CD4-positive, alpha-beta T cell (primary cell): ENCODE data around the gene EPB41L5. TPM values are rescaled to one million over a fixed set of nuclear protein-coding genes. Genes with fewer than 3 reads are reported as not detected.

ENCODE experiments used
- ATAC-seq: fragments of 200-7000 bp; cut with Tn5 transposase; one replicate; pipeline ENCODE4 v1.10.0; 2022; ENCODE audit warnings: mild to moderate bottlenecking; ENCODE audit not compliant: poor library complexity
- CTCF ChIA-PET: fragments of 350-600 bp; sonication (Branson Sonifier 250); formaldehyde crosslinking; loops from one replicate; lab custom pipeline; 2021; ENCODE audit warnings: antibody characterized with exemption, inconsistent platforms; lab: Charles Lee
- POLR2A ChIA-PET: fragments of 350-600 bp; sonication (Branson Sonifier 250); formaldehyde crosslinking; loops from one replicate; lab custom pipeline; 2021; ENCODE audit warnings: antibody characterized with exemption, inconsistent platforms; lab: Charles Lee
- DNase-seq, 14 experiments: peaks; one replicate each; pipeline ENCODE4 v3.0.0-alpha.2; 2013 to 2020; ENCODE audit warnings: mixed read lengths in 2 of 14
- H3K27ac ChIP-seq, 2 donors: one replicate each; pipeline versions ENCODE4 v1.5.1 to v1.7.0; 2013; ENCODE audit warnings: low read length in 2 of 2, low read depth in 1 of 2, mild to moderate bottlenecking in 1 of 2
- H3K27me3 ChIP-seq, 2 experiments: 1 replicate in 1 of 2; 2 replicates in 1 of 2; pipeline versions ENCODE4 v1.6.1 to v1.7.0; 2013; ENCODE audit warnings: low read length in 2 of 2, control low read depth in 1 of 2, mild to moderate bottlenecking in 1 of 2, moderate library complexity in 1 of 2; ENCODE audit not compliant: insufficient read depth in 2 of 2, control insufficient read depth in 1 of 2
- H3K36me3 ChIP-seq: one replicate; pipeline ENCODE4 v1.6.1; 2013; ENCODE audit warnings: low read length, control low read depth; ENCODE audit not compliant: insufficient read depth
- H3K4me1 ChIP-seq: one replicate; pipeline ENCODE4 v1.6.1; 2013; ENCODE audit warnings: low read length, control low read depth; ENCODE audit not compliant: insufficient read depth
- H3K4me3 ChIP-seq: one replicate; pipeline ENCODE4 v1.5.1; 2013; ENCODE audit warnings: mild to moderate bottlenecking, low read length, moderate library complexity
- H3K9me3 ChIP-seq, 2 experiments: 1 replicate in 1 of 2; 2 replicates in 1 of 2; pipeline versions ENCODE4 v1.6.1 to v1.7.0; 2013; ENCODE audit warnings: low read length in 2 of 2, mild to moderate bottlenecking in 2 of 2, control low read depth in 1 of 2, moderate library complexity in 1 of 2; ENCODE audit not compliant: control insufficient read depth in 1 of 2, insufficient read depth in 1 of 2
- H3K27ac Mint-ChIP-seq: one replicate; pipeline ENCODE4 v1.8.0; 2020; ENCODE audit warnings: mixed read lengths
- H3K27me3 Mint-ChIP-seq: one replicate; pipeline ENCODE4 v1.8.0; 2021; ENCODE audit warnings: mixed read lengths
- H3K36me3 Mint-ChIP-seq: one replicate; pipeline ENCODE4 v1.8.0; 2021; ENCODE audit warnings: low read depth, mixed read lengths
- H3K4me1 Mint-ChIP-seq: one replicate; pipeline ENCODE4 v1.8.0; 2021; ENCODE audit warnings: low read depth, mixed read lengths
- H3K4me3 Mint-ChIP-seq: one replicate; pipeline ENCODE4 v1.8.0; 2020; ENCODE audit warnings: mild to moderate bottlenecking, mixed read lengths
- H3K9me3 Mint-ChIP-seq: one replicate; pipeline ENCODE4 v1.8.0; 2020; ENCODE audit warnings: mixed read lengths
- intact Hi-C, 2 experiments: fragments of 100-400 bp; cut with DNase I in 1 of 2; cut with micrococcal nuclease in 1 of 2; formaldehyde crosslinking; loops; one replicate each; pipeline versions ENCODE4 v1.15.1 to v1.9.0; 2023 to 2025; cut with DNase I, micrococcal nuclease
- total RNA-seq, 174 experiments: library from RNA in 2 of 174; stranded (reverse) in 2 of 174; gene quantifications; one replicate each; pipeline ENCODE4 v1.2.3 and lab custom pipeline; 2021 to 2026
- TF ChIP-seq, protein P1 (sequence below): fragments of 200-600 bp; IDR thresholded peaks from one replicate; pipeline ENCODE4 v1.8.0; 2022; ENCODE audit warnings: antibody characterized with exemption, mild to moderate bottlenecking

The EPB41L5 gene
- total RNA-seq, 2 experiments from 2014 or later = 4.6 to 5.1 TPM

DNA sequence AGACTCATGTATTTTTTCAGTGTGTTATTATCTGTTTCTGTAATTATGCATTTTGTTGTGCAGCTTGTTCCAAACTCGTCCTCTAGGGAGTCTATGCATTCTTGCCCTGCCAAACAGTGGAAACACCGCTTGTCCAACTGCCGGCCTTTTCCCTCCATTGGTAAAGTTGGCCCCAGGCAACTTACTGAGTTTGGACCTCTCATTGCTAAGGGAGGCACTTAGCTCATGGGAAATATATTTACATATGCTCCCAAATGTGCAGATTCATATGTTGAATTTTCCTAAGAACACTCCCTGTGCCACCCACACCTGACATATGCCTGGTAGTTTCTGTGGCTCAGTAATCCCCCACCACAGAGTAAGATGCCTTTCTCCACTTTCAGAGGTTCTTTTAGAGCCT, 112.3 kb downstream of the EPB41L5 start:
- H3K4me1 ChIP-seq = no peaks in the 10 kb centered on the region
- H3K9me3 Mint-ChIP-seq = no peaks in the 10 kb centered on the region
- no peaks in the 10 kb centered on the region for H3K4me1 Mint-ChIP-seq
- CTCF ChIA-PET = no interaction called here
- no peaks in the 10 kb centered on the region for H3K9me3 ChIP-seq
- no peaks in the 10 kb centered on the region for H3K27me3 ChIP-seq
- H3K27ac ChIP-seq = no peak overlapping the region
- H3K27ac Mint-ChIP-seq = no peak overlapping the region
- H3K27me3 Mint-ChIP-seq = no peaks in the 10 kb centered on the region
- POLR2A ChIA-PET = no interaction called here
- TF ChIP-seq, protein P1, sequence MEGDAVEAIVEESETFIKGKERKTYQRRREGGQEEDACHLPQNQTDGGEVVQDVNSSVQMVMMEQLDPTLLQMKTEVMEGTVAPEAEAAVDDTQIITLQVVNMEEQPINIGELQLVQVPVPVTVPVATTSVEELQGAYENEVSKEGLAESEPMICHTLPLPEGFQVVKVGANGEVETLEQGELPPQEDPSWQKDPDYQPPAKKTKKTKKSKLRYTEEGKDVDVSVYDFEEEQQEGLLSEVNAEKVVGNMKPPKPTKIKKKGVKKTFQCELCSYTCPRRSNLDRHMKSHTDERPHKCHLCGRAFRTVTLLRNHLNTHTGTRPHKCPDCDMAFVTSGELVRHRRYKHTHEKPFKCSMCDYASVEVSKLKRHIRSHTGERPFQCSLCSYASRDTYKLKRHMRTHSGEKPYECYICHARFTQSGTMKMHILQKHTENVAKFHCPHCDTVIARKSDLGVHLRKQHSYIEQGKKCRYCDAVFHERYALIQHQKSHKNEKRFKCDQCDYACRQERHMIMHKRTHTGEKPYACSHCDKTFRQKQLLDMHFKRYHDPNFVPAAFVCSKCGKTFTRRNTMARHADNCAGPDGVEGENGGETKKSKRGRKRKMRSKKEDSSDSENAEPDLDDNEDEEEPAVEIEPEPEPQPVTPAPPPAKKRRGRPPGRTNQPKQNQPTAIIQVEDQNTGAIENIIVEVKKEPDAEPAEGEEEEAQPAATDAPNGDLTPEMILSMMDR = no peak
- no peak overlapping the region for H3K4me3 Mint-ChIP-seq
- DNase-seq = no peak
- intact Hi-C loops = no loop called here
- H3K36me3 Mint-ChIP-seq = peaks cover 15% of the 10 kb centered on the region
- no peak for ATAC-seq
- H3K4me3 ChIP-seq = no peak overlapping the region
- H3K36me3 ChIP-seq = no peaks in the 10 kb centered on the region

DNA sequence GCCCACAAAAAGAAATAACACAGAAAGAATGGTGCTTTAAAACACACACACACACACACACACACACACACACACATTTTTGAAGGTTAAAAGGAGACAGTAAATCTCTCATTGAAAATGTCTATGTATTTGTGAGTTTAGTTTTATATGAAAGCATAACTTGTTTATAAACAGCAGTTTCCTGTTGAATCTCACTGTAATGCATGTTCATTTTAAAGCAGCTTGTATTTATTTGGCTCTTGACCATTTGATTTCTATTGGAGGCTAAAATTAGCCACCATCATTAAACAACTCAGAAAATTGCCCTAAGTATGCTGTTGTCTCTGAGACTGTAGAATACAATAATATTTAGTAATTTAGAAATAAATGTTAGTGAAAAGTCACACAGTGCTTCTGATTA, 115.3 kb downstream of the EPB41L5 start:
- Histone ChIP-seq H3K27me3 (no peaks in the 10 kb centered on the region), H3K27ac (no peak overlapping the region), H3K4me1 (no peaks in the 10 kb centered on the region), H3K9me3 (no peaks in the 10 kb centered on the region), H3K4me3 (no peak overlapping the region), H3K36me3 (no peaks in the 10 kb centered on the region)
- CTCF ChIA-PET = no interaction called here
- Mint-ChIP-seq H3K9me3 (no peaks in the 10 kb centered on the region), H3K27me3 (no peaks in the 10 kb centered on the region), H3K36me3 (peaks cover 34% of the 10 kb centered on the region), H3K4me1 (no peaks in the 10 kb centered on the region), H3K27ac (no peak overlapping the region), H3K4me3 (no peak overlapping the region)
- TF ChIP-seq, protein P1 = no peak
- DNase-seq = no peak
- POLR2A ChIA-PET = no interaction called here
- ATAC-seq = no peak
- intact Hi-C loops = no loop called here

DNA sequence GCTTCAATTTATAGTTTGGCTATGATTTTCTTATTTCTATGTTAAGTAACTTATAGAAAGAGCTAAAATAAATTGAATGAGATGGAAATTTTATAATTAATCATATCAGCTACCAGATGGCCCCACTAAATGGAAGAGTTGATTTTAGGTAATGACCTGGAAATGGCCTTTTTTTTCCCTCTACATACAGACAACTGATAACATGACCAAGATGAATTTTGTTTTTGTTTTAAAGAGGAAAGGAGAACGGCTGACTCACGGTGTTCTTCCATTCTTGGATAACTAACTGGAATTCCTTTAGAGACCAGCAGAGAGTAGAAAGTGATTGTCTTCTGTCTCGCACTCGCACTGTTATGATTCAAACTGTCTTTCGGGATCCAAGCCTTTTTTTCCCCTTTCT, 119.3 kb downstream of the EPB41L5 start:
- no peaks in the 10 kb centered on the region for H3K36me3 ChIP-seq
- intact Hi-C loops = no loop called here
- DNase-seq (no peak), ATAC-seq (no peak)
- Mint-ChIP-seq H3K27me3 (no peaks in the 10 kb centered on the region), H3K4me1 (no peaks in the 10 kb centered on the region), H3K36me3 (peaks cover 49% of the 10 kb centered on the region), H3K27ac (no peak overlapping the region), H3K4me3 (no peak overlapping the region), H3K9me3 (peaks cover 6% of the 10 kb centered on the region)
- H3K27ac ChIP-seq = no peak overlapping the region
- no peak overlapping the region for H3K4me3 ChIP-seq
- no peaks in the 10 kb centered on the region for H3K27me3 ChIP-seq
- no peaks in the 10 kb centered on the region for H3K9me3 ChIP-seq
- TF ChIP-seq, protein P1 = no peak
- H3K4me1 ChIP-seq = no peaks in the 10 kb centered on the region
- ChIA-PET POLR2A (interaction anchor here (0.6 kb wide), 2 partner anchors 9 to 180 kb away, joined by 3 read pairs; no protein-coding TSS in a partner anchor), CTCF (no interaction called here)
